ENCODE results near the gene MTRF1.

The MTRF1 gene

DNA sequence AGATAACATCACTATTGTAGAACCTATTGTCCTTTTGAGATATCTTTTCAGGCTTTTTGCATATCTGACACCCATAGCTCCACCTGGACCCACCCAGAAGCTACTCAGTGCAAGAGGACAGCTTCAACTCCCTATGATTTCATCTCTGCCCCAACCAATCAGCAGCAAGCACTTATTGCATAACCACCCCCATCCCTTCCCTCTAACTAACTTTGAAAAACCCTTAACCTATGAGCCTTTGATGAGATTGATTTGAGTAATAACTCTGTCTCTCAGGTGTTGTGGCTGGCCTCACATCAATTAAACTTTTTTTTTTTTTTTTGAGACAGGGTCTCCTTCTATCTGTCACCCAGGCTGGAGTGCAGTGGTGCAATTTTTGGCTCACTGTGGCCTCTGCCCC, 13.4 kb upstream of the MTRF1 start:
- DNase-seq = no peak

DNA sequence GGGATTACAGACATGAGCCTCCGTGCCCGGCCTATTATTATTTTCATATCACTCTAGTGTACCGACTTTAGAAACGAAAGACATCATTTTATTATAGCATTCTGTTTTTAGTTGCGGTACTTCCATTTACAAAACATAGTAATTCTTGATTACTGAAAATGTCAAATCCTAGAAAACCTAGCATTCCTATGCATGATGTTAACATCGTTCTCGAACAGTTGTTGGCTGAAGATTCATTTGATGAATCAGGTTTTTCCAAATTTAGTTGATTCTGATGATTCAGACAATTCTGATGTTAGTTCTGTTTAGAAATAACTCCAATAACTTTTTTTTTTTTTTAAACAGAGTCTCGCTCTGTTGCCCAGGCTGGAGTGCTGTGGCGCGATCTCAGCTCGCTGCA, 11.5 kb upstream of the MTRF1 start:
- no peak for DNase-seq

DNA sequence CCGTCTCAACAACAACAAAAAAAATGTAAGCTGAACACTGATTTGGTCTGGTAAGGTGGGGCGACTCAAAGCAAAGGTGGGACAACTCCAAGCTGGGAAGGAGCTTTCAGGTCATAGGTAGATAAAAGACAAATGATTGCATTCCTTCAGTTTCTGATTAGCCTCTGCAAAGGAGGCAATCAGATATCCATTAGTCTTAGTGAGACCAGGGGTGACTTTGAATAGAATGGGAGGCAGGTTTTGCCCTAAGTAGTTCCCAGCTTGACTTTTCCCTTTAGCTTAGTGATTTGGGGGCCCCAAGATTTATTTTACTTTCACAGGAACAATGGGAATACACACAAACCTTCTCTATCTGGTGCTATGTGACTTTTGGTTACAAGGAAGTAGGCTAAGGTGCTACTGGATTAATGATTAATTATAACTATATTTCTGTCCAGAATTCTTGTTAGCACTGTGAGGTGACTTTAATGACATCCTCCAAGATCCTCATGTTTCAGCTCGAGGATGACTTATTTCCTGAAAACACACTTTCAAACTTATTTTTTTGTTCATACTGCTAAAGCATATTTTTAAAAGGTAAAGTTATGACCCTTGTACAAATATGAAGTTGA, 10.6 kb upstream of the MTRF1 start:
- no peak for DNase-seq

DNA sequence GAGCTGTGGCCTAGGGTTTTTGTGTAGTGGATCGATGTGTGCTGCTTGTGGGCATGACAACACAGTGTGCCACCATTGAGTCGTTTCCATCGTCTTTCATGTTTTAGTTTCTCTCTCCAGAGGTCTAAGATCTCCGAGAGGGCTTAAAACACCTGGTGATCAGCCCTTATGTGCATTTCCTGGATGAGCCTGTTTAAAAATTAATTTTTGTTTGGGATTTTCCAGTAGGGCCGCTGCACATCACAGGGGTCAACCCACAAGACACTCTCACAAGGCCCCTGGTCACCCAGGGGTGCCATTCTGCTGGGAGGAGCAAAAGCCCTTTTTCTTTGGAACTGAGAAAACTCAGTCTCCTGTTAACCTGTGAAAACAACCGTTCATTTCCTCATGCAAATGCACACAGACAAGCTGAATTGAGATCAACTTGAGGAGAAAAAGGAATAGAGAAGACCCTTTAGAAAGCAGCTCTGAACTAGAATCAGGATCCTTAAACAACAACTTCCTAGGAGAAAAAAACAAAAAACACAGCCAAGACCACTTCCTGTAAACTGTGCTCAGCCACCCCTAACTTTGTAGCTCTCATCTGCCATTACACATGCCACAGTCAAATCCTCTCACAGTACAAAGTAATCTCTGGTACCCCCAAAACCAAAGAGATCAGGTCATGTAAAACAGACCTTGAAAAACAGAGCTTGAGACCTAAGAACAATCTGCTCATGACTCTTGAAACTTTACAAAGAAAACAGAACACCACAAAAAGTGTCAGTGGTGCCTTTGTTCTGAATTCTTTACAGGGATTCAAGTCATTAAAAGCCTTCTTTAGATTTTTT, 8.3 kb upstream of the MTRF1 start:
- no peak for DNase-seq

DNA sequence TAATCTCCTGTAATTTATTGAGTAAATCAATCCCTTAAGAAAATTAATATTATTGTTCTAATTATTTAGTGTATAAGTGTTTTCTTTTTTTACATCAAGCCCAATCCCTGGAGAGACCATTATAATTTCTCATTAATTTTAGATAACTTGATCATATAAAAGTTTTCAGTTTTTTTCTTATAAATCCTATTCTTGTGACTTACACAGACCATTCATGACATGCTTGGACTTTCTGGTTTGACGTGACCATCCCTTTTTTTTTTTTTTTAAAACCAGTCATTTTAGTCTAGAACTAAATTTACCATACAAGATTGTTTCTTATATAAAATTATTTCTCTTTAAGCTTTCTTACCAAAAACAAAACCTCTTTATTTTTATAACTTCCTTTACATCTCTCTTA, 5.4 kb upstream of the MTRF1 start:
- DNase-seq = no peak

DNA sequence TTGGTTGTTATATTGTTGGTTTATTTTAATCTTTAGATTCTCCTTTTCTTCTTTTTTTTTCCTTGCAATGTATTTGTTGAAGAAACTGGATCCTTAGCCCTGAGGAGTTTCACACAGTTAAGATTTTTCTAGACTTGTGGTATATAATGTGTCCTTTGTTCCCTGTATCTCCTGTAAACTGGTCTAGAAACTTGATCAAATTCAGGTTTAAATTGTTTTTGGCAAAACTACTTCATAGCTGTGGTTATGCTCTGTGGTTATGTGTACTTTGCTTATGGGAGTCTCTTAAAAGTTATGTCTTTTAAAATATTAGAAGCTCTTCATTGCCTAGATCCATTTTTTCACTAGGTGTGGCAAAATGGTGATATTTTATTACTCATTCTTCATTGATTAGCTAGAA, 3.7 kb upstream of the MTRF1 start:
- DNase-seq = no peak

DNA sequence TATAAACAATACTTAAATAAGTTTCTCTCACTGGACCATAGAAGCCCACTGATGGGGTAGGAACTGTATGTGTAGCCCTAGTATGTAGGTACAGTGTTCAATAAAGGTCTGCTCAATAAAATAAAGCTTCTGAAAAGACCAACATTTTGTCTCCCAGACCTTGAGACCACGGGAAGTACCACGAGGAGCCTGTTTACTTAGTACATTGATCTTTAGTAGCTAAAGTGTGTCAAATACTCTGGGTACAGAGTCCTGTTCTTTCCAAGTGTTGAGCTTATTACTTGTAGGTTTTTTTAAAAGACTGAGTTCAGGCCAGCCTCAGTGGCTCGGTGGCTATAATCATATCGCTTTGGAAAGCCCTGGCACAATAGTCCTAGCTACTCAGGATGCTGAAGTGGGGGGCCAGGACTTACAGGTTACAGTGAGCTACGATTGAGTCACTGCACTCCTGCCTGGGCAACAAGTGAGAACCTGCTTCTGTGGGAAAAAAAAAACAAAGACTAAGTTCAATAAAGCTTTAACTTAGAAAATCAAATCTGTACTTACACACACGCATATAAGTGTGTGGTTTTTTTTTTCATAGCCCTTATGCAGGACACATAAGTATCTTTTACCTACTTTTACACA, 3.4 kb downstream of the MTRF1 start:
- DNase-seq = no peak

DNA sequence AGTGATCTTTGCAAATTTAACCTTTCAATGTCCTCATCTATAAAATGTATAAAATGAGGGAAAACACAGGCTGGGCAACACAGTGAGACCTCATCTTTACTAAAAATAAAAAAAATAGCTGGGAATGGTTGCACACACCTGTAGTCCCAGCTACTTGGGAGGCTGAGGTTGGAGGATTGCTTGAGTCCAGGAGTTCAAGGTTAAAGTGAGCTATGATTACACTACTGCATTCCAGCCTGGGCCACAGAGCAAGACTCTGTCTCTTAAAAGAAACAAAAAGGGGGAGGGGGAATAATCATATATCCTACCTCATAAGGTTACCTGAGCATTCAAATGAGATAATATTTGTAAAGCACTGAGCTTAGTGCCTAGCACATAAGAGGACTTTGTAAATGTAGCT, 5.8 kb downstream of the MTRF1 start:
- no peak for DNase-seq

DNA sequence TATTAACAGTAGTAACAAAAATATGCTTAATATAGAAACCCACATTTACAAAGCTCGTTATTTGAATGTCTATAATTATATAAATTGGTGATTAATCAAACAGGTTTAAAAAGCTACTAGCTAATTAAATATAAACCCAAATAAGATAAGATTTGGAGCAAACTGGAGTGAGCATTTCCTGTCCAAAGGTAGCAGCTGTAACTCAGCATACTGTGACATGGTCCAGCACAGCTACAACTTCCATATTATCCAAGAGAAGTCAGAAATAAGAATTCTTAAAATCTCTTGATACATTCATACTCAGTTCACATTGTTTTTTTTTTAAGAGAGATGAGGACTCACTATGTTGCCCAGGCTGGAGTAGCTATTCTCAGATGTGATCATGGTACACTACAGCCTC, 8.5 kb downstream of the MTRF1 start:
- DNase-seq = no peak

DNA sequence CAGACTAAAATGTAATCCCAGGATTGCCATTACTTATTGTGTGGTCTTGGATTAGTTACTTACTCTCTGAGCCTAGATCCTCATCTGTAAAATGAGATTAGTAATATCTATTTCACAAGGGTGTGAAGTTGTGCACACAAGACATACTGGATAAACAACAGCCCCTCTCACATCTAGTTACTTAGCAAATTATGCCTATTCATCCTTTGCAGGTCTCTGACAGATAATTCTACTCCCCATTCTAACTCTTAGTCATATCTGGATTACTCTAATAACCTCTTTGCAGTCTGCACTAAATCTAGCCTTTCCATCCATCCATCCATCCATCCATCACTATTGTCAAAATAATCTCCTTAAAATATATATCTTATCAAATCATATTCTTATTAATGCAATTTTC, 12.4 kb downstream of the MTRF1 start:
- DNase-seq = no peak

DNA sequence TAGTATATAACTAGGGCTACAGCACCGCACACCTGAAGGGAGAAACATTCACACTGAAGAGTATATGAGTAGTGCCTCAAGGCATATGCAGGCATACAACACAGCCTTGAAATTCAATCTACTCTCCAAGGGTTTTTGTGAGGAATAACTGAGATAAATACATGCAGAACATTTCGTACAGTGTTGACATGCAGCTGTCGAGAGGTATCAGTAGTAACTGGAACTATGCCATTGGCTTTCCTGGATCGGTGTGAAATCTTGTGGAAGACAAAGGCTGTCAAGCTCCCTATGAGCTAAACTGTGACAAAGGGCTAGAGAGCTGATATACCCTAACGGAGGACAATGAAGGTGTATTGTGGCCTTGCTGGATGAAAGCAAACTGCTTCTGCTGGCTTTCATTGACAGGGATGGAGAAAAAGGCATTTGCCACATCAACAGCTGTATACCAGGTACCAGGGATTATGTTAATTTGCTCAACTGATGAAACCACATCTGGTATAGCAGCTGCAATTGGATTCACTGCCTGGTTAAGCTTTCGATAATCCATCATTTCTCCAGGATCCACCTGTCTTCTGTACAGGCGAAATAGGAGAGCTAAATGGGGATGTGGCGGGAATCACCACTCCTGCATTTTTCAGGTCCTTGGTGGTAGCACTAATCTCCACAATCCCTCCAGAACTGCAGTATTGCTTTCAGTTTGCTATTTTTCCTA, 16.3 kb downstream of the MTRF1 start:
- DNase-seq = no peak

DNA sequence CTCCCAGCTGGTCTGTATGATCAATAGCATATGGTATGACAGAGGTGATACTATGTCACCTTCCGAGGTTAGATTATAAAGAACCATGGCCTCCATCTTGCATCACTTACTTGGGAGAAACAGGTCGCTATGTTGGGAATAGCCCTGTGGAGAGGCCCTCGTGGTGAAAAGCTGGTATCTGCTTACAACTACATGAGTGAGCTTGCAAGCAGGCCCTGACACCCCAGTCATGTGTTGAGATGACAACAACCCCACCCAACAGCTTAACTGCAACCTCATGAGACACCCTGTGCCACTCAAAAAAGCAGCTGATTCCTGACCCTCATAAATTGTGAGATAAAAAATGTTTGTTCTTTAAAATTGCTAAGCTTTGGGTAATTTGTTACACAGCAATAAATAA, 18.8 kb downstream of the MTRF1 start:
- no peak for DNase-seq

DNA sequence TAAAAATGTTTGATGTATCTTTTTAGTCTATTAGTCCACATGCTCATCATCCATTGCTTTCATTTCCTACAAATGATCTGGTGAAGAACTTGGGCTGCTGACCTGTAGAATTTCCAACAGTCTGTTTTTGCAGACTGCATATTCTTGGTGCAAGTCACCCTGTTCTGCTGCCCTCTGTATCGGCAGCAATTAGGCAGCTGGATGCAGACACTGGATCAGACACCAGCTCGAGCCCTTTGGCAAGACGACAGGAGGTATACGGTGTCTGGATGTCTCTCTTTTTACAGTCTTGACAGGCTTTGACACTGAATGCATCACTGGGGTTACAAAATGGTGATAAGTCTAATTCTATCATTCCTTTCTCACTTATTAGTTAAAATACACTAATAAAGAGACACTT, 21.8 kb downstream of the MTRF1 start:
- no peak for DNase-seq

DNA sequence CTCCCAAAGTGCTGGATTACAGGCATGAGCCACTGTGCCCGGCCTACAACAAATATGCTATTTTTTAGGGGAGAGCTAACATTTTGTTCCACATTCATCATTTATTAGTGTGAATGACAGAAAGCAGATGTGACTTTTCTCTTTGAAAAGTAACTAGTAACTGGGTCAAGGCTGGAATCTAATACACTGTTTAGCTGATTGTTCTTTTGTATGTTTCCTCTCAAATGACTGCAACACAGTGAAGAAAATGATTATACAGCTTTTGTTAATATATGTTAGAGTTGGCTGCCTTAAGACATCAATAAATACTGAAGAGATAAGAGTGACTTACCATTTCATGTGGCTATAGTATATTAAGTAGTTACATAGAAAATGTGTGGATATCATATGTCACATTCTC, 27.0 kb downstream of the MTRF1 start:
- DNase-seq = no peak

DNA sequence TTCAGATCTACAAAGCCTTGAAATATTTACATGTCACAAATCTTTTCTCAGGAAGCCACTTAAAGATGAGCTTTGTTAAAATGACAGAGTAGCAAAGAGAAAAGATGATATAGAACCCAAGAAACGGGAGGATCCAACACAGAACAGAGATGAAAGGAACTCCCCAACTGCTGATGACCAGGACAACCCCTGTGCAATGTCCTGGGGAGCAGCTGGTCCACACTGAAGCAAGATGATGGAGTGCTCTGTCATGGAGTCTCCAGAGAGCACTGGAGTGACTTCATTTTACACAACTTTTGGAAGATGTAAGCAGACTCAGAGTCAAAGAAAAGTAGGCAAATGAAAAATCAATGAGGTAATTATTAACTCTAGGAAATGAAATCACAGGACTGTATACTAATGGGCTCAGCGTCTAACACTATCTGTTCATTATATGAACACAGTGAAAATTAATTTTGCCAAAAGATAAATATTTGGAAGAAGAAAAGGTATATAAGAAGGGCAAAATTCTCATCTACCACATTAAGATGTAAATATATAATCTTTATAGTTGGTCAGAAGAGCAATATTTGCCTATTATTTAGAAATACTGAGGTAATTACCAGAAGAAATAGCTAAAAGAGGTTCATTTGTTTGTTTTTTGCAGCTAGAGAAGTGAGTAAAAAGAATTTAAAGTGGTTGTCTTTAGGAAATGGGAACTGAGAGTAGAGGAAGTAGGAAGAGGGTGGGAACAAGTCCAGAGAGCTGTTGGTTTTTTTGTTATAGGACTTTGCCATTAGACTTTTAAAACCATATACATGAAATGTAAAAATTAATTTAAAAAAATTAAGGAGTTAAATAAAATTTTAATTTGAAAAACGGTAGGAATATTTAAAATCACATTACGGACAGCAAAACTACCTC, 30.5 kb downstream of the MTRF1 start:
- DNase-seq = no peak

DNA sequence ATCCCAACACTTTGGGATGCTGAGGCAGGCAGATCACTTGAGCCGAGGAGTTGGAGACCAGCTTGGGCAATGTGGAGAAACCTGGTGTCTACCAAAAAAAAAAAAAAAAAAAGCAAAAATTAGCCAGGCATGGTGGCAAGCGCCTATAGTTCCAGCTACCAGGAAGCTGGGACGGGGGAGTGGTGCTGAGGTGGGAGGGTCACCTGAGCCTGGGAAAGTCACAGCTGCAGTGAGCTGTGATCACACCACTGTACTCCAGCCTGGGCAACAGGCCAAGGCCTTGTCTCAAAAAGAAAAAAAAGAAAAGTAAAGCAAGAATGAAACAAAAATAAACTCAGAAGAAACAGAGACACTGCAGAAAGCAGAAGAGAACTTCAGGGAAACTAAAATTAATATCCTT, 31.6 kb downstream of the MTRF1 start:
- DNase-seq = no peak

DNA sequence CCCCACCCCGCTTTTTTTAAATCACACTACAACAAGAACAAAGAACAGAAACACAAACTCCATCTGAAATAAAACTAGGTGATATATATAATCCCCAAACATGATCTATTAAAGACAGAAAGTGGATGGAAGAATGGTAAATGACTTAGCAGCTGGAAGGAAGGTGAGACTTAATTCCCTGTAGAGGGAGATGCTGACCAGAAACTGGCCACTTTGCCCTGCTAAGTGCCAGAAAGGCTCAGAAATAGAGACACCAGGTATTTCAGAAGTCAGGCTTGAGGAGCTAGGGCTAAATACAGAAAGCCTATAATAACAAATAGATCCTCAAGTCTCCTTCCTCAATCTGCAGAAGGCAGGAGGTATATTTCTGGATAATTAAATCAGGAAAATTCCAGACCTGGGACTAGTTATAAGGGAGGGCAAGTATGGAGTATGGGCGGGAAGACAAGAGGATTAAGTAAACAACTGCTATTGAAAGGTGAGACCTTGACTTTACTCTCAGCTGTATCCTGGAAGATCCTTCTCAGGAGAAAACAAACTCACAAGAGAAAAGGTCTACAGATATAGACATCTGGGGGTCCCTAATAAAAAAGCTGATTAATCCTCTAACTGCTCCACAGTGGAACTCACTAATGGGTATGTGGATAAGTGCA, 32.2 kb downstream of the MTRF1 start:
- no peak for DNase-seq

DNA sequence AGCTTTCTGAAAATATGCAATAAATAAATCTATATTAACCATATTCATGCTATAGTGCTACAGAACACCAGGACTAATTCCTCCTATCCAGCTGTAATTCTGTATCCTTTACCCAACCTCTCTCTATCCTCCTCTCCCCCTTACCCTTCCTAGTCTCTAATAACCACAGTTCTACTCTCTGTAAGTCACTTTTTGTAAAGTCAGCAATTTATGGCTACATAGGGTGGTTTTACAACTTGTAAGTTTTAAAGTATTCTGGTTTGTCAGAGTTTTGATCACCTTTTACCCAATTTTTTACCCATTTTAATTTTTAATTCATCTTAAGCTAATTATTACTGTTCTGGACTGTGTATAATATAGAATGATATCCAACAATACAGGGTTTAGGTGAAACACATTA, 34.0 kb downstream of the MTRF1 start:
- DNase-seq = no peak

DNA sequence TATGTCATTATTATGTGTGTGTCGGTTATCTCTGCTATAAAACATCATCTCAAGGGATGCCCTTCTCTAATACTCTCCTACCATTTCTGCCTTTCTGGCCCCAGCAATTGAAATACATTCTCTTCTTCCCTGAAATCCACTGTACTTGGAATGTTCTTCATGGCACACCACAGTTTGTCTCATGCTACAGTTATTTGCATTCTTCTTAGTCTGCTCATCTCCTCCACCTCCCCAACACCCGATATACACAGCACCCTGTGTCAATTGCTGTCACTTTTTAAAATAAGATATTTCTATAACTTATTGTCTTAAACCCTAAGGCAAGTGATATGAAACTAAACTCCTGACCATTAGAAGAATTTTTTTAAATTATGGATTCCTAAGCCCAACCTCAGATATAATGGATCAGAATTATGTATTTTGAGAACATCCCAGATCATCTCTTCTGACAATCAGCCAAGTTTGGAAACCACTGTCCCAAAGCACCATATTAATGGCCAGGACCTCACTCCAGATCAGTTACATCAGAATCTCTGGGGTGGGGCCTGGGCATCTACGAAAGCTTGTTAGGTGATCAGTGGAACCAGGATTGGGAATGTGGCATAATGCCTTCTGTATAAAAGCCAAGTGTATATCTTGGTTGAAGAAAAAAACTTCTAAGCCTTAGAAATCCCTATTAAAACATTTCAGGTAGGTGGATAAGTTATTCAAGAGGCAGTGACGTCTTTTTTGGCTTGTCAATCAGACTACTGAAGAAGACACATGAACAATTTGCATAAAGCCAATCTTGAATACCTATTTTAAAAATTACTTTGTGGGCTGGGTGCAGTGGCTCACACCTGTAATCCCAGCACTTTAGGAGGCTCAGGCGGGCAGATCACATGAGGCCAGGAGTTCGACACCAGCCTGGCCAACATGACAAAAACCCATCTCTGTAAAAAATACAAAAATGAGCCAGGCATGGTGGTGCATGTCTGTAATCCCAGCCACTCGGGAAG, 39.0 kb downstream of the MTRF1 start:
- DNase-seq = no peak

DNA sequence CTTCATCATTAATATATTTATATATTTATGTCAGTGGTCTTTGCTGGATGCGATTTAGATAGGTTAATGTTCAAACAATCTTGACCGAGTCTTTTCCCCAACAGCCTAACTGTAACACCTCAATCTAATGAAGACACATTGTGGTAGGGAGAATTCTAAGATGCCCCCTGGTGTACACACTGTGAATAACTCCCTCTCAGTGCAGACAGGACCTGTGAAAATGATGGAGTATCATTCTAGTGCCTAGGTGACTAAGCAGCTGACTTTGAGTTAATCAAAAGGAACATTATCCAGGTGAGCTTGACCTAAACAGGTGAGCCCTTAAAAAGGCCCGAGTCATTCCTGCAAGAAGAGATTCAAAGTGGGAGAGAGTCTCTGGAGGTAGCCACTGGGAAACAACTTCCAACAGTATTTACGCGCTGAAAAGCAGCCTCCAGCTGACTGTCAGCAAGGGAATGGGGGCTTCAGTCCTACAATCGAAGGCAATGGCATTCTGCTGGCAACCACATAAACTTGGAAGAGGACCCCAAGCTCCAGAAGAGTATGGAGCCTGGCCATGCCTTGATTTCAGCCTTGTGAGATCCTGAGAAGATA, 41.0 kb downstream of the MTRF1 start:
- DNase-seq = no peak
